ENCODE data around the gene PYGO1.
"Not testable (repeated sequence)": the region's sequence is repeated elsewhere in the genome, so short reads cannot be mapped to it uniquely, and the experiment has no call there.

The PYGO1 gene, protein sequence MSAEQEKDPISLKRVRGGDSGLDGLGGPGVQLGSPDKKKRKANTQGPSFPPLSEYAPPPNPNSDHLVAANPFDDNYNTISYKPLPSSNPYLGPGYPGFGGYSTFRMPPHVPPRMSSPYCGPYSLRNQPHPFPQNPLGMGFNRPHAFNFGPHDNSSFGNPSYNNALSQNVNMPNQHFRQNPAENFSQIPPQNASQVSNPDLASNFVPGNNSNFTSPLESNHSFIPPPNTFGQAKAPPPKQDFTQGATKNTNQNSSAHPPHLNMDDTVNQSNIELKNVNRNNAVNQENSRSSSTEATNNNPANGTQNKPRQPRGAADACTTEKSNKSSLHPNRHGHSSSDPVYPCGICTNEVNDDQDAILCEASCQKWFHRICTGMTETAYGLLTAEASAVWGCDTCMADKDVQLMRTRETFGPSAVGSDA

DNA sequence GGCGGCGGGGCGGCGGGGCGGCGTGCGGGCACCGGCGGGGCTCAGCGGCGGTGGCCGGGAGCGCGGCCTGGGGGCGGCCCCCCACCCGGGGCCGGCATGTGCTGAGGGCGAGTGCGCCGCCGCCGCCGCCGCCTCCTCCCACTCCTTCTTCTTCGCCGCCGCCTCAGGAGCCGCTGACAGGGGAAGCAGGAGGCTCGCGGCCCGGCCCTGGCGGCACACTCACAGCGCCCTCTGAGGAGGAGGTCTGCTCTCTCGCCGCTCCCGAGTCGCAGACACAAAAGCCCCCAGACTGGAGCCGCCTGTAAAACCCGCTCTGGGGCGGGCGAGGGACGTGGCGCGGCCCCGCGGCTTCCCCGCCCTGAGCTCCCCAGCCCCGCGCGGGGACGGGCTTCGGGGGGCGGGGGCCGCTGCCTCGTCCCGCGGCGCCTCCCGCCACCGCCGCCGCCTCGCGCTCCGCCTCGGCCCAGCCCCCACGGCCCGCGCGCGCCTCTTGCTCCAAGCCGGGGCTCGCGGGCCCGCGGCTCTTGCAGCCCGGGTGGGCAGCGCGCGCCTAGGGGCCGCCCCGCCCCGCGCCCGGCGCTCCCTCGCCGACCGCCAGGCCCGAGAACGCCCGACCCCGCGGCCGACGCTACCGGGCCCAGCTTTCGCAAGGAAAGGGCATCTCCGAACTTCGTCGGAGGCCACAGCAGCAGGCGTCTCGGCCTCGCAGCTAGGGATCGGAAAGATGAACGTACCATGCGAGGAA lies at the start of gene PYGO1:
Gene PYGO1 (minus strand): TSS at position 276 of the 745 bp plus-strand sequence. CDS start 462 bp downstream, outside the sequence.
- DNase-seq = peak; percentile 23 to 31

- DNase-seq = no peak
These were observed 48.9 kb upstream of the PYGO1 start for GRCh38 chr15:55637086-55637485.

DNA sequence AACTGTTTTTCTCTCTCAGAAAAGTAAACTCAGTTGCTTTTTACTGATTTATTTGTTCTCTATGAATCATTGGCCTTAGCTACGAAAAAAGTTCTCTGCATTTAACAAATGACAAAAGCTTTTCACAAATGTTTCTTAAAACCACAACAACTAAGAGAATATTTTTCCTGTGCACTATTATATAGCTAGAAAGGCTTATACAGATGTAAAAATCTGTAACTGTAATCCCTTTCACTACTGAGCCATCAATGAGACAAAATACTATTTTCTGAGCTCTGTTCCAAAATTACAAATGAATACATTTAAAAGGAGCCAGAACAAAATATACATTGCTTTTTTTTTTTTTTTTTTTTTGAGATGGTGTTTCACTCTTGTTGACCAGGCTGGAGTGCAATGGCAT lies 45.6 kb upstream of the PYGO1 start:
- no peak for DNase-seq

- no peak for DNase-seq
These were observed 44.3 kb upstream of the PYGO1 start for GRCh38 chr15:55632434-55632833.

- DNase-seq = no peak
These were observed 42.7 kb upstream of the PYGO1 start for GRCh38 chr15:55630858-55631257.

GRCh38 chr15:55628369-55628730 lies 40.2 kb upstream of the PYGO1 start:
- no peak for DNase-seq

- no peak for DNase-seq
These were observed 39.7 kb upstream of the PYGO1 start for GRCh38 chr15:55627730-55628368.

- no peak for DNase-seq
These were observed 31.6 kb upstream of the PYGO1 start for GRCh38 chr15:55619783-55620182.

GRCh38 chr15:55618387-55618786 lies 30.2 kb upstream of the PYGO1 start:
- DNase-seq = no peak

- DNase-seq = no peak
These were observed 27.3 kb upstream of the PYGO1 start for GRCh38 chr15:55615445-55615844.

DNA sequence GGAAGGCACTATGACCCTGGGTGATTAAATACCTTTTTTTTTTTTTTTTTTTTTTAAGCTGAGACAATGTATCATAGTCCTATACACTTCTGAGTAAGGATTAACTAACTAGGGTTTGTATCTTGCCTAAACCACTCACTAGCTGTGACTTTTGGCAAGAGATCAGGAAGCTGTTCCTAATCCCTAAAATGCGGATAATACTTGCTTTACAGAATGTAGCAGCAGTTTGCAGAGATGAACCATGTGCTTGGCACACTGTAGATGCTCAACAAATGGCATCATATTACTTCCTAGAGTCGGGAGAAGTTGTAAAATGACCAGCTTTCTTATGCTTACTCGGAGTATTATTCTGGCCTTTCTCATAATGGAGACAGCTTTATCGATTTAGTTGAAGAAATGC lies 25.6 kb upstream of the PYGO1 start:
- DNase-seq = no peak

DNA sequence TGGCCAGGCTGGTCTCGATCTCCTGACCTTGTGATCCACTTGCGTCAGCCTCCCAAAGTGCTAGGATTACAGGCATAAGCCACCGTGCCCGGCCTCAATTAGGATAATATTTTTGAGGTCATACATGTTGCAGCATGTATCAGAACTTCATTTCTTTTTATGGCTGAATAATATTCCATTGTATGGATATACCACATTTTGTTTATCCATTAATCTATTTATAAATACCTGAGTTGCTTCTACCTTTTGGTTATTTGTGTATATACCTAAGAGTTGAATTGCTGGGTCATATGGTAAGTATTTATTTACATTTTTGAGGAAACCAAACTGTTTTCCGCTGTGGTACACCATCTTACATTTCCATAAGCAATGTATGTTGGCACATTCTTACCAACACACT lies 18.1 kb upstream of the PYGO1 start:
- DNase-seq = no peak

DNA sequence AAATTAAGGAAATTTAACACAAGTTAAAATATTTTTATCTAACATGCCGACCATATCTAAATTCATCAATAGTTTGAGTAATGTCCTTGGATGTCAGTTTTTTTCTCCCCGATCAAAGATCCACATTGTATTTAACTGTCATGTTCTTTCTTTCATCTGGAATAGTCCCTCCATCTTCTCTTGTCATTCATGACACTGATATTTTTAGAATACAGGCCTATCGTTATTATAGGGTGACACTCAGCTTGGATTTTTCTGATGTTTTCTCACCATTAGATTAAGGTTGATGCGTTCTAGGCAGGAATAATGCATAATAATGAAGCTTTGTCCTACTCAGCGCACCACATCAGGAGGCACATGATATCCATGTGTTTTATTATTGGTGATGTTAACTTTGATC lies 13.2 kb upstream of the PYGO1 start:
- DNase-seq = no peak

GRCh38 chr15:55599439-55599838 lies 11.3 kb upstream of the PYGO1 start:
- no peak for DNase-seq

- not testable (repeated sequence) for DNase-seq
These were observed 4.9 kb upstream of the PYGO1 start for GRCh38 chr15:55593019-55593418.

DNA sequence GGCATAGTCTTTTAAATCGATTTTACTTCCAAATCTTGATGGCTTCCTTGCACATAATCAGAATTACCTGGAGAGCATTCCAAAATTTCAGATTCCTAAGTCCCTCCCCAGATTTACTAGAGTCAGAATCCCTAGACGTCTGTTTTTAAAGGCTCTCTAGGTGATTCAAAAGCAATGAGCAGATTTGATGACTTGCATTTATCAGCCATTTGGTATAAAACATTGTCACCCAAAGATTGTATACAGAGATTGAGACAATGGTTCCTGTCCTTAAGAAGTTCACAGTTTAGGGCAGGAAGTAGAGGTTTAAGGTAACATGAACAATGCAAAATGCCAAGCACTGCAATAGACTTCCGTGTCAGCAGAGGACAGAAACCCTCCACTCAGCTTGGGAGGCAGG lies 2.6 kb upstream of the PYGO1 start:
- no peak for DNase-seq

GRCh38 chr15:55589287-55589686 lies 1.1 kb upstream of the PYGO1 start:
- DNase-seq = no peak

GRCh38 chr15:55588815-55589115 lies 620 bp upstream of the PYGO1 start:
- DNase-seq = no peak

- no peak for DNase-seq
These were observed 650 bp downstream of the PYGO1 start for GRCh38 chr15:55587321-55588069.

GRCh38 chr15:55586808-55587207 lies 1.3 kb downstream of the PYGO1 start:
- DNase-seq = no peak

GRCh38 chr15:55576943-55577342 lies 11.2 kb downstream of the PYGO1 start:
- no peak for DNase-seq

DNA sequence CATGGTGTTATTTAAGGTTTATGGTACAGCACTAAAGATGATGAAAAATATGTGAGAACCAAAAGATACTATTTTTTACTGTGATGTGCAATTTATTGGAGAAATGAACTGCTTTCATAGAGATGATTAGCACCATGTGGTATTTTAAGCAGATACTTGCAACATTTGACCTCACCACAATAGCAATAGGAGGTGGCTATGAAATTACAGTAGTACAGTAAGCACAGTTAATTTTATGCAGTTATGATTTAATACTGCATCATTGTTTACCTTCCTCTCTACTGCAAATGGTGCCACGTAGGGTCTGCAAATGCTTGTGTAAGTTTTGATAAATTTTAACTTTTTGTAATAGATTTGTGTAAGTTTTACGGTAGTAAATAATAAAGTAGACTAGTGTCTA lies 14.0 kb downstream of the PYGO1 start:
- no peak for DNase-seq

- DNase-seq = no peak
These were observed 14.9 kb downstream of the PYGO1 start for GRCh38 chr15:55573224-55573623.
